K562 (cell line): ENCODE measurements around the gene EFNA5.

Source experiments
- CBX8 ChIP-seq: fragments of 200-600 bp; sonication (generic); IDR thresholded peaks from 2 replicates; pipeline ENCODE4 v1.6.1; 2012; ENCODE audit warnings: borderline replicate concordance, mixed run types, low read depth, mild to moderate bottlenecking, moderate library complexity, mixed read lengths, low read length, control low read depth, inconsistent platforms; ENCODE audit not compliant: poor library complexity, severe bottlenecking; ENCODE audit errors: extremely low read depth
- CTCF ChIP-seq, 3 experiments: IDR thresholded peaks in 2 of 3; conservative IDR thresholded peaks in 1 of 3; 2 replicates each; pipeline ENCODE4 v1.5.1; 2011 to 2012; ENCODE audit warnings: low read length in 3 of 3, mild to moderate bottlenecking in 3 of 3, control low read depth in 2 of 3, improper control_type of control experiment in 1 of 3, inconsistent platforms in 1 of 3, low read depth in 1 of 3, mixed read lengths in 1 of 3, moderate library complexity in 1 of 3; ENCODE audit not compliant: insufficient read depth in 2 of 3
- HNRNPH1 ChIP-seq: fragments of 200-400 bp; formaldehyde crosslinking; optimal IDR thresholded peaks from 2 replicates; pipeline ENCODE3; 2017; ENCODE audit warnings: low read depth, mild to moderate bottlenecking, low read length, moderate library complexity
- HOXB6 ChIP-seq: fragments of 250-450 bp; sonication (Bioruptor Pico); IDR thresholded peaks from 2 replicates; pipeline ENCODE4 v1.5.1; 2022; ENCODE audit warnings: mild to moderate bottlenecking, borderline replicate concordance
- JUN ChIP-seq, 2 experiments: sonication (generic) in 1 of 2; formaldehyde crosslinking in 1 of 2; IDR thresholded peaks; 2 replicates each; pipeline versions ENCODE4 v1.6.1 to v1.8.0; 2012 to 2022; ENCODE audit warnings: borderline replicate concordance in 2 of 2, mild to moderate bottlenecking in 2 of 2, improper control_type of control experiment in 1 of 2, low read depth in 1 of 2, low read length in 1 of 2, missing genetic modification reagents in 1 of 2
- NFE2 ChIP-seq: IDR thresholded peaks from 2 replicates; pipeline ENCODE4 v1.6.1; 2014; ENCODE audit warnings: antibody characterized with exemption, low read depth
- NONO ChIP-seq, 2 experiments: fragments of 200-400 bp in 1 of 2; fragments of 450-650 bp in 1 of 2; formaldehyde crosslinking in 1 of 2; IDR thresholded peaks; 2 replicates each; pipeline ENCODE4 v1.6.1; 2017; ENCODE audit warnings: low read depth in 2 of 2, mild to moderate bottlenecking in 2 of 2, moderate library complexity in 2 of 2, low read length in 1 of 2
- ZNF12 ChIP-seq: sonication (generic); formaldehyde crosslinking; IDR thresholded peaks from 2 replicates; pipeline ENCODE4 v1.4.0; 2020; ENCODE audit warnings: mild to moderate bottlenecking, missing genetic modification reagents
- ZNF274 ChIP-seq: IDR thresholded peaks from 2 replicates; pipeline ENCODE4 v1.6.1; 2011; ENCODE audit warnings: low read depth, mild to moderate bottlenecking, low read length, moderate library complexity, borderline replicate concordance
- ZNF551 ChIP-seq: fragments of 250-450 bp; sonication (Bioruptor Pico); IDR thresholded peaks from 2 replicates; pipeline ENCODE4 v1.5.0; 2021; ENCODE audit warnings: mild to moderate bottlenecking, moderate library complexity
- TF ChIP-seq, protein P1 (sequence below): sonication (generic); formaldehyde crosslinking; IDR thresholded peaks from 2 replicates; pipeline ENCODE4 v1.9.0; 2022; ENCODE audit warnings: mild to moderate bottlenecking, missing genetic modification reagents

GRCh38 chr5:107463731-107464130, 207.0 kb downstream of the EFNA5 start:
- TF ChIP-seq CTCF (IDR thresholded peaks at IDR 0.05 in 2 of 3, conservative IDR thresholded peaks at IDR 0.05 in 1 of 3; ENCODE audit: insufficient read depth in 2 of 3, low read depth in 1 of 3, low read length in 3 of 3) (no peak), HNRNPH1 (no peak), JUN (IDR thresholded peaks at IDR 0.05; ENCODE audit: borderline replicate concordance, low read depth, low read length) (no peak), JUN (CRISPR knock-in tag; IDR thresholded peaks at IDR 0.05; ENCODE audit: borderline replicate concordance) (no peak), HOXB6 (CRISPR knock-in tag) (no peak), ZNF551 (CRISPR knock-in tag) (no peak), NFE2 (no peak), CBX8 (no peak), ZNF12 (CRISPR knock-in tag) (no peak), NONO (IDR thresholded peaks at IDR 0.05; ENCODE audit: low read depth in 2 of 2, low read length in 1 of 2) (no peak), ZNF274 (no peak)
- TF ChIP-seq, protein P1, sequence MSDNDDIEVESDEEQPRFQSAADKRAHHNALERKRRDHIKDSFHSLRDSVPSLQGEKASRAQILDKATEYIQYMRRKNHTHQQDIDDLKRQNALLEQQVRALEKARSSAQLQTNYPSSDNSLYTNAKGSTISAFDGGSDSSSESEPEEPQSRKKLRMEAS (CRISPR knock-in tag), result no peak
